Naive thymus-derived CD4-positive, alpha-beta T cell (primary cell): ENCODE data around the gene ARHGEF7. TPM values are rescaled to one million over a fixed set of nuclear protein-coding genes. Genes with fewer than 3 reads are reported as not detected.
A peak's percentile ranks its signal among the peaks of the same experiment; 100 is the strongest.

ENCODE experiments used
- ATAC-seq: fragments of 150-1000 bp; cut with Tn5 transposase; 2 replicates; pipeline ENCODE4 v1.10.0; 2021; ENCODE audit warnings: mild to moderate bottlenecking, moderate library complexity
- CTCF ChIA-PET: fragments of 350-600 bp; sonication (Branson Sonifier 250); formaldehyde crosslinking; loops from one replicate; lab custom pipeline; 2021; ENCODE audit warnings: antibody characterized with exemption; lab: Charles Lee
- POLR2A ChIA-PET: fragments of 350-600 bp; sonication (Branson Sonifier 250); formaldehyde crosslinking; loops from one replicate; lab custom pipeline; 2021; ENCODE audit warnings: antibody characterized with exemption, inconsistent platforms; lab: Charles Lee
- DNase-seq, 9 donors: peaks; one replicate each; pipeline versions ENCODE4 v3.0.0 to v3.0.0-alpha.2; 2020 to 2022; ENCODE audit warnings: mixed read lengths in 1 of 9
- H3K27ac ChIP-seq: one replicate; pipeline ENCODE4 v1.7.0; 2013; ENCODE audit warnings: mild to moderate bottlenecking, low read depth, low read length, moderate library complexity
- H3K27me3 ChIP-seq, 2 donors: one replicate each; pipeline ENCODE4 v1.7.0; 2013; ENCODE audit warnings: low read length in 2 of 2, mild to moderate bottlenecking in 2 of 2, moderate library complexity in 2 of 2; ENCODE audit not compliant: control insufficient read depth in 2 of 2, insufficient read depth in 2 of 2
- H3K36me3 ChIP-seq, 3 experiments: 1 replicate in 2 of 3; 2 replicates in 1 of 3; pipeline ENCODE4 v1.7.0; 2013; ENCODE audit warnings: low read length in 3 of 3, mild to moderate bottlenecking in 3 of 3, moderate library complexity in 1 of 3; ENCODE audit not compliant: insufficient read depth in 3 of 3, control insufficient read depth in 2 of 3
- H3K4me1 ChIP-seq, 2 donors: one replicate each; pipeline ENCODE4 v1.7.0; 2013; ENCODE audit warnings: low read length in 2 of 2, mild to moderate bottlenecking in 2 of 2, moderate library complexity in 1 of 2; ENCODE audit not compliant: control insufficient read depth in 2 of 2, insufficient read depth in 2 of 2
- H3K4me3 ChIP-seq: 2 replicates; pipeline ENCODE4 v1.7.0; 2013; ENCODE audit warnings: mild to moderate bottlenecking, low read length
- H3K9me3 ChIP-seq, 3 experiments: 1 replicate in 2 of 3; 2 replicates in 1 of 3; pipeline ENCODE4 v1.7.0; 2013; ENCODE audit warnings: low read length in 3 of 3; ENCODE audit not compliant: control insufficient read depth in 2 of 3
- H3K27ac Mint-ChIP-seq, 9 donors: one replicate each; pipeline ENCODE4 v1.8.0; 2020 to 2022; ENCODE audit warnings: mixed read lengths in 9 of 9, mild to moderate bottlenecking in 8 of 9, moderate library complexity in 5 of 9, inconsistent platforms in 2 of 9
- H3K27me3 Mint-ChIP-seq, 5 donors: one replicate each; pipeline ENCODE4 v1.8.0; 2021 to 2022; ENCODE audit warnings: mixed read lengths in 5 of 5, mild to moderate bottlenecking in 1 of 5
- H3K36me3 Mint-ChIP-seq, 5 donors: one replicate each; pipeline ENCODE4 v1.8.0; 2020 to 2022; ENCODE audit warnings: mixed read lengths in 5 of 5, mild to moderate bottlenecking in 3 of 5, inconsistent platforms in 1 of 5
- H3K4me1 Mint-ChIP-seq, 7 donors: one replicate each; pipeline ENCODE4 v1.8.0; 2020 to 2022; ENCODE audit warnings: mixed read lengths in 7 of 7, mild to moderate bottlenecking in 3 of 7, inconsistent platforms in 1 of 7
- H3K4me3 Mint-ChIP-seq, 10 donors: one replicate each; pipeline ENCODE4 v1.8.0; 2020 to 2022; ENCODE audit warnings: mild to moderate bottlenecking in 10 of 10, mixed read lengths in 10 of 10, moderate library complexity in 6 of 10, inconsistent platforms in 2 of 10
- H3K9me3 Mint-ChIP-seq, 11 donors: one replicate each; pipeline ENCODE4 v1.8.0; 2020 to 2022; ENCODE audit warnings: mixed read lengths in 11 of 11, mild to moderate bottlenecking in 4 of 11, inconsistent platforms in 1 of 11, moderate library complexity in 1 of 11
- intact Hi-C, 2 donors: fragments of 100-400 bp; cut with micrococcal nuclease; formaldehyde crosslinking; loops; one replicate each; pipeline ENCODE4 v1.15.1; 2023
- polyA plus RNA-seq, 2 donors: library from polyadenylated mRNA; unstranded; fragments of 300-500 nt; fragmentation: Illumina TruSeq; gene quantifications; one replicate each; pipeline ENCODE4 v1.2.3, GENCODE V29; 2021
- total RNA-seq, 6 experiments: library from RNA in 5 of 6; stranded (reverse) in 5 of 6; gene quantifications; 1 replicate in 5 of 6; 2 replicates in 1 of 6; pipeline ENCODE4 v1.2.3 and lab custom pipeline; 2021 to 2026

Gene ARHGEF7
- total and polyA plus RNA-seq, 7 experiments from 2014 or later: 10.0 to 84.0 (median 76.7) TPM

GRCh38 chr13:111322001-111322915, 207.1 kb downstream of the ARHGEF7 start:
- no peaks in the 10 kb centered on the region for H3K4me1 ChIP-seq
- H3K36me3 ChIP-seq: no peaks in the 10 kb centered on the region
- intact Hi-C loops: no loop called here
- Mint-ChIP-seq H3K27ac (no peak overlapping the region), H3K4me3 (no peak overlapping the region), H3K36me3 (peaks cover 0 to 7% (median 0%) of the 10 kb centered on the region in 5 donors), H3K4me1 (peaks cover 0 to 13% (median 5%) of the 10 kb centered on the region in 7 donors), H3K27me3 (no peaks in the 10 kb centered on the region), H3K9me3 (peaks cover 0 to 1% (median 0%) of the 10 kb centered on the region in 11 donors)
- no peak overlapping the region for H3K4me3 ChIP-seq
- ChIA-PET CTCF (no interaction called here), POLR2A (no interaction called here)
- no peak overlapping the region for H3K27ac ChIP-seq
- no peaks in the 10 kb centered on the region for H3K27me3 ChIP-seq
- no peaks in the 10 kb centered on the region for H3K9me3 ChIP-seq
- no peak for ATAC-seq
- DNase-seq: no peak

GRCh38 chr13:111322916-111323331, 207.8 kb downstream of the ARHGEF7 start:
- H3K4me3 Mint-ChIP-seq: no peak overlapping the region
- H3K4me3 ChIP-seq: no peak overlapping the region
- H3K9me3 Mint-ChIP-seq: peaks cover 0 to 1% (median 0%) of the 10 kb centered on the region in 11 donors
- peaks cover 0 to 5% (median 0%) of the 10 kb centered on the region in 5 donors for H3K36me3 Mint-ChIP-seq
- no peak for ATAC-seq
- no peak overlapping the region for H3K27ac Mint-ChIP-seq
- intact Hi-C loops: no loop called here
- H3K4me1 ChIP-seq: no peaks in the 10 kb centered on the region
- peaks cover 0 to 13% (median 5%) of the 10 kb centered on the region in 7 donors for H3K4me1 Mint-ChIP-seq
- H3K27me3 ChIP-seq: no peaks in the 10 kb centered on the region
- H3K36me3 ChIP-seq: no peaks in the 10 kb centered on the region
- no peaks in the 10 kb centered on the region for H3K27me3 Mint-ChIP-seq
- ChIA-PET POLR2A (no interaction called here), CTCF (no interaction called here)
- DNase-seq: no peak
- H3K27ac ChIP-seq: no peak overlapping the region
- H3K9me3 ChIP-seq: no peaks in the 10 kb centered on the region

- no peaks in the 10 kb centered on the region for H3K4me1 ChIP-seq
- H3K4me3 ChIP-seq: no peak overlapping the region
- ATAC-seq (no peak), DNase-seq (no peak)
- no peaks in the 10 kb centered on the region for H3K27me3 ChIP-seq
- POLR2A ChIA-PET: no interaction called here
- CTCF ChIA-PET: interaction anchor here (0.6 kb wide), 1 partner anchor 48 kb away, joined by 3 read pairs; no protein-coding TSS in a partner anchor
- Mint-ChIP-seq H3K4me1 (peaks cover 0 to 13% (median 5%) of the 10 kb centered on the region in 7 donors), H3K27me3 (no peaks in the 10 kb centered on the region), H3K27ac (peak overlapping the region in 3 of 9 donors; percentile 28 to 75 (median 56)), H3K4me3 (peak overlapping the region in 1 of 10 donors; percentile 62), H3K9me3 (peaks cover 0 to 1% (median 0%) of the 10 kb centered on the region in 11 donors), H3K36me3 (peaks cover 0 to 5% (median 0%) of the 10 kb centered on the region in 5 donors)
- no peaks in the 10 kb centered on the region for H3K36me3 ChIP-seq
- intact Hi-C loops: no loop called here
- no peaks in the 10 kb centered on the region for H3K9me3 ChIP-seq
- no peak overlapping the region for H3K27ac ChIP-seq
These were observed 208.4 kb downstream of the ARHGEF7 start for GRCh38 chr13:111323549-111323948.

- Histone ChIP-seq H3K9me3 (no peaks in the 10 kb centered on the region), H3K36me3 (no peaks in the 10 kb centered on the region), H3K27ac (no peak overlapping the region), H3K4me1 (no peaks in the 10 kb centered on the region), H3K4me3 (no peak overlapping the region), H3K27me3 (no peaks in the 10 kb centered on the region)
- peaks cover 0 to 13% (median 5%) of the 10 kb centered on the region in 7 donors for H3K4me1 Mint-ChIP-seq
- no peak for DNase-seq
- no peak for ATAC-seq
- intact Hi-C loops: no loop called here
- ChIA-PET POLR2A (no interaction called here), CTCF (interaction anchor here (0.6 kb wide), 1 partner anchor 48 kb away, joined by 3 read pairs; no protein-coding TSS in a partner anchor)
- H3K27me3 Mint-ChIP-seq: no peaks in the 10 kb centered on the region
- H3K27ac Mint-ChIP-seq: peak overlapping the region in 3 of 9 donors; percentile 28 to 75 (median 56)
- peaks cover 0 to 5% (median 0%) of the 10 kb centered on the region in 5 donors for H3K36me3 Mint-ChIP-seq
- peaks cover 0 to 1% (median 0%) of the 10 kb centered on the region in 11 donors for H3K9me3 Mint-ChIP-seq
- peak overlapping the region in 1 of 10 donors; percentile 62 for H3K4me3 Mint-ChIP-seq
These were observed 209.0 kb downstream of the ARHGEF7 start for GRCh38 chr13:111323950-111324651.

- Histone ChIP-seq H3K36me3 (no peaks in the 10 kb centered on the region), H3K27ac (no peak overlapping the region), H3K4me1 (no peaks in the 10 kb centered on the region), H3K27me3 (no peaks in the 10 kb centered on the region), H3K4me3 (no peak overlapping the region), H3K9me3 (no peaks in the 10 kb centered on the region)
- H3K4me1 Mint-ChIP-seq: peaks cover 0 to 13% (median 5%) of the 10 kb centered on the region in 7 donors
- intact Hi-C loops: no loop called here
- ATAC-seq (no peak), DNase-seq (no peak)
- no peaks in the 10 kb centered on the region for H3K27me3 Mint-ChIP-seq
- H3K4me3 Mint-ChIP-seq: no peak overlapping the region
- peaks cover 0 to 1% (median 0%) of the 10 kb centered on the region in 11 donors for H3K9me3 Mint-ChIP-seq
- POLR2A ChIA-PET: no interaction called here
- peaks cover 0 to 8% (median under 1%) of the 10 kb centered on the region in 5 donors for H3K36me3 Mint-ChIP-seq
- H3K27ac Mint-ChIP-seq: no peak overlapping the region
- CTCF ChIA-PET: no interaction called here
These were observed 209.6 kb downstream of the ARHGEF7 start for GRCh38 chr13:111324736-111325135.

GRCh38 chr13:111325146-111325890, 210.2 kb downstream of the ARHGEF7 start:
- H3K27ac Mint-ChIP-seq: no peak overlapping the region
- no peaks in the 10 kb centered on the region for H3K9me3 ChIP-seq
- no peaks in the 10 kb centered on the region for H3K27me3 Mint-ChIP-seq
- POLR2A ChIA-PET: no interaction called here
- H3K4me3 ChIP-seq: no peak overlapping the region
- H3K9me3 Mint-ChIP-seq: peaks cover 0 to 1% (median 0%) of the 10 kb centered on the region in 11 donors
- no peaks in the 10 kb centered on the region for H3K36me3 ChIP-seq
- peaks cover 0 to 8% (median 4%) of the 10 kb centered on the region in 5 donors for H3K36me3 Mint-ChIP-seq
- ATAC-seq (no peak), DNase-seq (no peak)
- H3K4me1 ChIP-seq: no peaks in the 10 kb centered on the region
- H3K4me3 Mint-ChIP-seq: no peak overlapping the region
- intact Hi-C loops: no loop called here
- H3K27me3 ChIP-seq: no peaks in the 10 kb centered on the region
- no peak overlapping the region for H3K27ac ChIP-seq
- CTCF ChIA-PET: no interaction called here
- peaks cover 0 to 13% (median 5%) of the 10 kb centered on the region in 7 donors for H3K4me1 Mint-ChIP-seq
